Measurements from ENCODE around the gene YJEFN3. TPM values are rescaled to one million over a fixed set of nuclear protein-coding genes. Genes with fewer than 3 reads are reported as not detected.

Gene YJEFN3
- total RNA-seq, 1 donor from 2014 or later: 4.9 TPM

GRCh38 chr19:19533841-19534240 is 5.1 kb downstream of the YJEFN3 start:
- ATAC-seq: no peak
- no peak for DNase-seq (ENCODE audit: low spot score)
- intact Hi-C loops (cut with DNase I): loop anchor here (2.0 kb wide), 1 partner anchor 109 kb away; the partner anchor contains the start of gene GMIP

GRCh38 chr19:19534556-19535265 is 6.0 kb downstream of the YJEFN3 start:
- ATAC-seq (no peak), DNase-seq (ENCODE audit: low spot score) (no peak)
- intact Hi-C loops (cut with DNase I): loop anchor here (5.0 kb wide), 1 partner anchor 423 kb away; no protein-coding TSS in a partner anchor

GRCh38 chr19:19535311-19536191 is 6.8 kb downstream of the YJEFN3 start:
- no peak for ATAC-seq
- intact Hi-C loops (cut with DNase I): loop anchor here (5.0 kb wide), 1 partner anchor 422 kb away; no protein-coding TSS in a partner anchor
- DNase-seq (ENCODE audit: low spot score): no peak

DNA sequence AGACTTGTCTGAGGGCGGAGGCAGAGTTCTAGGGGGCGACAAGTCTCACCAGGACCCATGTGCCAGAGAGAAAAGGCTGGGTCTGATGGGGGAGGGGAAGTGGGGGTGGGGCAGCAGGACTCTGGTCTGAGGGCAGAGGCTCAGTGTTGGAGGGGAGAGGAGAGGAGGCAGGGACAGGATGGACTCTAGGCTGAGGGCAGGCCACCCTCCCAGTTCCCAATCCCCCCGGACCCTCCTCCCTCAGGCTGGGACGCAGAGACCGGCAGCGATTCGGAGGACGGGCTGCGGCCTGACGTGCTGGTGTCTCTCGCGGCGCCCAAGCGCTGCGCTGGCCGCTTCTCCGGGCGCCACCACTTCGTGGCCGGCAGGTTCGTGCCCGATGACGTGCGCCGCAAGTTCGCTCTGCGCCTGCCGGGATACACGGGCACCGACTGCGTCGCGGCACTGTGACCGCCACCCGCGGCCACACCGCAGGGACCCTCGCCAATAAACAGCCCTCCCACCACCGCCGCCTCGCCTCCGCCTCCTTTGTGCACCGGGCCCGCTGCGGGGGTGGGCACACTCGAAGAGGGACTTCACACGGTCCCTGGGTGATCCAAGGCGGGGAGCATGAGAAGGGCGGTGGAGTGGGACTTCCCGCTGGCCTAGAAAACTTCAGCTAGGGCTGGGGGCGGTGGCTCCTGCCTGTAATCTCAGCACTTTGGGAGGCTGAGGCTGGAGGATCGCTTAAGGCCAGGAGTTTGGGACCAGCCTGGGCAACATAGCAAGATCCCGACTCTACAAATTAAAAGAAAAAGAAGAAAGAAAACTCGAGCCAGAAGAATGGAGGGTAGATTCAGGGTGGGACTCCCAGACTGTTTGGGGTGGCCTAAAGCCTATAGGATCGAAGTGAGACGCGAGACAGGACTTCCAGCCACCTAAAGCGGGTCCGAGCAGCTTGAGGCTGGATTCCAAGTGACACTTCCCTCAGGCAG is 8.7 kb downstream of the YJEFN3 start:
- no peak for ATAC-seq
- intact Hi-C loops (cut with DNase I): loop anchor here (5.0 kb wide), 1 partner anchor 420 kb away; no protein-coding TSS in a partner anchor
- DNase-seq (ENCODE audit: low spot score): no peak

GRCh38 chr19:19538061-19538784 is 9.5 kb downstream of the YJEFN3 start, which contains the start of gene CILP2:
Gene CILP2 (plus strand): TSS chr19:19538265. CDS start chr19:19538350, 85 bp downstream.
- ATAC-seq (peak; percentile 7), DNase-seq (ENCODE audit: low spot score) (no peak)
- intact Hi-C loops (cut with DNase I): loop anchor here (5.0 kb wide), 1 partner anchor 419 kb away; no protein-coding TSS in a partner anchor

DNA sequence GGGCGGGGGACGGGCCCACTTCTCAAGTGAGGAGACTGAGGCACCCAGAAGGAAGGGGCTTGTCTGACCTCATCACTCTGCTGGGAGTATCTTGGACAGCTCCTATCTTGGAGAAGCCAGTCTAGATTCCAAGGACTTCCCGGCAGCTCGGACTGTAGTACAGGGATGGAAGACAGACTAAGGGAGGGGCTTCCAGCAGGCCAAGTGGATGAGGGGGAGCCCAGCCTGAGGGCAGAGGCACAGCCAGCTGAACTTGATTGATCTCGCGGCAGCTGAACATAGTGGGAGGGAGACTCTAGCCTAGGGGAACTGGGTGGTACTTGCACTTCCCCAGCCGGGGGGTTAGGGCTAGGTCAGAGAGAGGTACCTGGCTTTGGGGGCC is 10.1 kb downstream of the YJEFN3 start:
- ATAC-seq (no peak), DNase-seq (ENCODE audit: low spot score) (no peak)
- intact Hi-C loops (cut with DNase I): loop anchor here (5.0 kb wide), 1 partner anchor 419 kb away; no protein-coding TSS in a partner anchor

DNA sequence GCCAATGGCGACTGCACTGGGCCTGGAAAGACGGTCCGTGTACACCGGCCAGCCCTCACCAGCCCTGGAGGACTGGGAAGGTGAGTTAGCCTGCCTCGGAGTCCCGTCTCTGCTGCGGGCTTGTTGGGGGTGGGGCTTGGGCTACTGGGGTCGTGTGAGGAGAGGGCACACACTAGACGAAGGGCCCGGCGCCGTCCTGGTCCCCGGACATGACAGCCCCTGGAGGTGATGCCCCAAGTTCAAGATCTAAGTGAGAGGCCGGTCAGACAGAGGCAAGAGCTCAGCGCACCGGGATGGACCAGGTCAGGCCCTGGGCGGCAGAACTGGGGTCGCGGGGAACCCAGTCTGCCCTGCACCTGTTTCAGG is 11.0 kb downstream of the YJEFN3 start:
- intact Hi-C loops (cut with DNase I): loop anchor here (5.0 kb wide), 1 partner anchor 418 kb away; no protein-coding TSS in a partner anchor
- no peak for ATAC-seq
- DNase-seq (ENCODE audit: low spot score): no peak

GRCh38 chr19:19540064-19540714 is 11.5 kb downstream of the YJEFN3 start:
- intact Hi-C loops (cut with DNase I): no loop called here
- ATAC-seq: peak; percentile 68
- peak; percentile 81 for DNase-seq (ENCODE audit: low spot score)

DNA sequence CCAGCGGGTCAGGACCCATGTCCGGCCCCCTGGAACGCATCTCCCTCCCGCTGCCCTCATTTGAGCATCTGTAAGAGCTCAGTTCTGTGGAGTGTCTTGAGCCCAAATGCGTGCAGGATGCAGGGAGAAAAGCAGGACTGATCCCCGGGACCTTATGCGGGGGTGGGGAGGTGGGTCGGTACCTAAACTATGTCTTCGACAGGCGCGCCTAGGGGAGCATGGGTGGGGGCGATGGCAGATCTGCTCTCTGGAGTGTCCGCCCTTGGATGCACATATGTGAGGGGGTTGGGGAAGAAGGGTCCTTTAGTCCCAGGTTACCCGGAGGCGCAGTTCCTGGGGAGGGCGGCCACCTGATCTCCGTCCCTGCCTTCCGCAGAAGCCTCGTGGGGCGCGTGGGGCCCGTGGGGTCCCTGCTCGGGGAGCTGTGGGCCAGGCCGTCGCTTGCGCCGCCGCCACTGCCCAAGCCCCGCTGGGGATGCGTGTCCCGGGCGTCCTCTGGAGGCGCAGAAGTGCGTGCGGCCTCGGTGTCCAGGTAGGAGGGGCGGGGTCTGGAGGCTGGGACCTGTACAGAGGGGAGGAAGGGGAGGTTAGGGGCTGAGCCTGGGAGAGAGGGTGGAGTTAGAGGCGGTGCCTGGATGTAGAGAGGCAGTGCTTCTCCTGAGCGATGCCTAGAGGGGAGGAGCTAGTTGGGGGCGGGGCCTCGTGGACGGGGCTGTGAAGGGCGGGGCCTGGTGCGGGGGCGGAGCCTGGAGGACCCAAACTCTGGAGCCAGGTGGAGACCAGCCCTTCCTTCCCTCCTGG is 12.2 kb downstream of the YJEFN3 start:
- intact Hi-C loops (cut with DNase I): no loop called here
- no peak for ATAC-seq
- DNase-seq (ENCODE audit: low spot score): no peak

GRCh38 chr19:19541616-19542015 is 12.9 kb downstream of the YJEFN3 start:
- ATAC-seq (no peak), DNase-seq (ENCODE audit: low spot score) (no peak)

GRCh38 chr19:19542507-19542906 is 13.8 kb downstream of the YJEFN3 start:
- no peak for ATAC-seq
- DNase-seq (ENCODE audit: low spot score): no peak
- intact Hi-C loops (cut with DNase I): no loop called here

More at GRCh38 chr19:19541616-19542015, 12.9 kb downstream of the YJEFN3 start:
- intact Hi-C loops (cut with DNase I): no loop called here

DNA sequence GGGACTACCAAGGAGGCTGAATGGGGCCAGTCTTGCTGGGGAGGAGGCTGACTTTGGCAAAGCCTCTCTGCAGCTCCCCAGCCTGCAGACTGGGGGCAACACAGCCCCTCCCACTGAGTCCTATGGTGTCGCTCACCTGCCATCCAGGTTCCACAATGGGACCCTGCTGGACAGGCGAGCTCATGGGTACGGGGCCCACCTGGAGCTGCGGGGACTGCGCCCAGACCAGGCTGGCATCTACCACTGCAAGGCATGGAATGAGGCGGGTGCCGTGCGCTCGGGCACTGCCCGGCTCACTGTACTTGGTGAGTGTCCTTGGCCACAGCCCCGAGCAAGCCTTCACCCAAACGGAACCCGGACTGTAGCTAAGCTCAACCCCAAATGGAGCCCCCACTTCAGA is 14.4 kb downstream of the YJEFN3 start:
- ATAC-seq (no peak), DNase-seq (ENCODE audit: low spot score) (no peak)
- intact Hi-C loops (cut with DNase I): no loop called here

DNA sequence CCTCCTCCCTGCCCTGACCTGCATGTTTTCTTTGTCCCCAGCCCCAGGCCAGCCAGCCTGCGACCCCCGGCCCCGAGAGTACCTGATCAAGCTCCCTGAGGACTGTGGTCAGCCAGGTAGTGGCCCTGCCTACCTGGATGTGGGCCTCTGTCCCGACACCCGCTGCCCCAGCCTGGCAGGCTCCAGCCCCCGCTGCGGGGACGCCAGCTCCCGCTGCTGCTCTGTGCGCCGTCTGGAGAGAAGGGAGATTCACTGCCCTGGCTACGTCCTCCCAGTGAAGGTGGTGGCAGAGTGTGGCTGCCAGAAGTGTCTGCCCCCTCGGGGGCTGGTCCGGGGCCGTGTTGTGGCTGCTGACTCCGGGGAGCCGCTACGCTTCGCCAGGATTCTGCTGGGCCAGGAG is 14.9 kb downstream of the YJEFN3 start:
- DNase-seq (ENCODE audit: low spot score): no peak

DNA sequence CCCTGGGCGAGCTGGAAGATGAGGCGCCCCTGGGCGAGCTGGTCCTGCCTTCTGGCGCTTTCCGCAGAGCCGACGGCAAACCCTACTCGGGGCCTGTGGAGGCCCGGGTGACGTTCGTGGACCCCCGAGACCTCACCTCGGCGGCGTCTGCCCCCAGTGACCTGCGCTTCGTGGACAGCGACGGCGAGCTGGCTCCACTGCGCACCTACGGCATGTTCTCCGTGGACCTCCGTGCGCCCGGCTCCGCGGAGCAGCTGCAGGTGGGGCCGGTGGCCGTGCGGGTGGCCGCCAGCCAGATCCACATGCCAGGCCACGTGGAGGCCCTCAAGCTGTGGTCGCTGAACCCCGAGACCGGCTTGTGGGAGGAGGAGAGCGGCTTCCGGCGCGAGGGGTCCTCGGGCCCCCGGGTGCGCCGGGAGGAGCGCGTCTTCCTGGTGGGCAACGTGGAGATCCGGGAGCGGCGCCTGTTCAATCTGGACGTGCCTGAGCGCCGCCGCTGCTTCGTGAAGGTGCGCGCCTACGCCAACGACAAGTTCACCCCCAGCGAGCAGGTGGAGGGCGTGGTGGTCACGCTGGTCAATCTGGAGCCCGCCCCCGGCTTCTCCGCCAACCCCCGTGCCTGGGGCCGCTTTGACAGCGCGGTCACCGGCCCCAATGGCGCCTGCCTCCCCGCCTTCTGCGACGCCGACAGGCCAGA is 15.7 kb downstream of the YJEFN3 start:
- DNase-seq (ENCODE audit: low spot score) (no peak), ATAC-seq (no peak)
- intact Hi-C loops (cut with DNase I): no loop called here

More for the DNA sequence above, 14.9 kb downstream of the YJEFN3 start:
- no peak for ATAC-seq
- intact Hi-C loops (cut with DNase I): no loop called here

DNA sequence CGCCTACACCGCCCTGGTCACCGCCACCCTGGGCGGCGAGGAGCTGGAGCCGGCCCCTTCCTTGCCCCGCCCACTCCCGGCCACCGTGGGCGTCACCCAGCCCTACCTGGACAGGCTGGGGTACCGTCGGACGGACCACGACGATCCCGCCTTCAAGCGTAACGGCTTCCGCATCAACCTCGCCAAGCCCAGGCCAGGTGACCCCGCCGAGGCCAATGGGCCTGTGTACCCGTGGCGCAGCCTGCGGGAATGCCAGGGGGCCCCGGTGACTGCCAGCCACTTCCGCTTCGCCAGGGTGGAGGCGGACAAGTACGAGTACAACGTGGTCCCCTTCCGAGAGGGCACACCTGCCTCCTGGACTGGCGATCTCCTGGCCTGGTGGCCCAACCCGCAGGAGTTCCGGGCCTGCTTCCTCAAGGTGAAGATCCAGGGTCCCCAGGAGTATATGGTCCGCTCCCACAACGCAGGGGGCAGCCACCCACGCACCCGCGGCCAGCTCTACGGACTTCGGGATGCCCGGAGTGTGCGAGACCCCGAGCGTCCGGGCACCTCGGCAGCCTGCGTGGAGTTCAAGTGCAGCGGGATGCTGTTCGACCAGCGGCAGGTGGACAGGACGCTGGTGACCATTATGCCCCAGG is 16.4 kb downstream of the YJEFN3 start:
- intact Hi-C loops (cut with DNase I): no loop called here
- ATAC-seq (no peak), DNase-seq (ENCODE audit: low spot score) (no peak)

GRCh38 chr19:19545707-19546106 is 17.0 kb downstream of the YJEFN3 start:
- intact Hi-C loops (cut with DNase I): no loop called here
- ATAC-seq (no peak), DNase-seq (ENCODE audit: low spot score) (no peak)

Measured in sciatic nerve (tissue), 2 donors.